GM19463 (cell line): ENCODE results near the gene P4HA1.
"Not testable (repeated sequence)": the region's sequence is repeated elsewhere in the genome, so short reads cannot be mapped to it uniquely, and the experiment has no call there.

ENCODE experiments used
- ATAC-seq: cut with Tn5 transposase; IDR thresholded peaks from one replicate; pipeline ENCODE4 v1.9.1; 2021; ENCODE audit warnings: mild to moderate bottlenecking, moderate library complexity; ENCODE audit not compliant: unreplicated experiment

The P4HA1 gene

GRCh38 chr10:73096449-73097304, at the start of gene P4HA1:
Gene P4HA1, minus strand, starts transcription at chr10:73096866. Its CDS starts 21,983 bp downstream, at chr10:73074883.
- peak; percentile 84 for ATAC-seq

GRCh38 chr10:73141603-73142002, 44.9 kb upstream of the P4HA1 start:
- ATAC-seq, result no peak

GRCh38 chr10:73139251-73139650, 42.6 kb upstream of the P4HA1 start:
- no peak for ATAC-seq

GRCh38 chr10:73136627-73137026, 40.0 kb upstream of the P4HA1 start:
- ATAC-seq, result no peak

- ATAC-seq, result no peak
Observed at GRCh38 chr10:73134727-73135126, 38.1 kb upstream of the P4HA1 start.

- no peak for ATAC-seq
Observed at GRCh38 chr10:73131913-73132686, 35.4 kb upstream of the P4HA1 start.

- no peak for ATAC-seq
Observed at GRCh38 chr10:73131301-73131700, 34.6 kb upstream of the P4HA1 start.

GRCh38 chr10:73126343-73126742, 29.7 kb upstream of the P4HA1 start:
- ATAC-seq, result no peak

- ATAC-seq, result no peak
Observed at GRCh38 chr10:73119952-73120351, 23.3 kb upstream of the P4HA1 start.

GRCh38 chr10:73119457-73119856, 22.8 kb upstream of the P4HA1 start:
- no peak for ATAC-seq

GRCh38 chr10:73117976-73118743, 21.5 kb upstream of the P4HA1 start:
- peak; percentile 82 for ATAC-seq

- ATAC-seq, result no peak
Observed at GRCh38 chr10:73116017-73116416, 19.4 kb upstream of the P4HA1 start.

GRCh38 chr10:73113551-73113950, 16.9 kb upstream of the P4HA1 start:
- ATAC-seq, result no peak

GRCh38 chr10:73112032-73112431, 15.4 kb upstream of the P4HA1 start:
- ATAC-seq, result not testable (repeated sequence)

- peak; percentile 80 for ATAC-seq
Observed at GRCh38 chr10:73110345-73110849, 13.7 kb upstream of the P4HA1 start, which contains the start of gene NUDT13. Gene NUDT13, plus strand, starts transcription at chr10:73110455. Its CDS starts 3,911 bp downstream, at chr10:73114366.

- not testable (repeated sequence) for ATAC-seq
Observed at GRCh38 chr10:73109248-73109652, 12.6 kb upstream of the P4HA1 start.

GRCh38 chr10:73106301-73106700, 9.6 kb upstream of the P4HA1 start:
- ATAC-seq, result no peak

- no peak for ATAC-seq
Observed at GRCh38 chr10:73099141-73099540, 2.5 kb upstream of the P4HA1 start.

GRCh38 chr10:73097305-73097670, 622 bp upstream of the P4HA1 start:
- no peak for ATAC-seq

- peak; percentile 29 for ATAC-seq
Observed at GRCh38 chr10:73096041-73096448, 621 bp downstream of the P4HA1 start.

GRCh38 chr10:73095481-73096021, 1.1 kb downstream of the P4HA1 start:
- no peak for ATAC-seq
